Measurements from ENCODE around the gene TUT7.

GRCh38 chr9:86279839-86280238 is 74.4 kb downstream of the TUT7 start:
- no peak for TF ChIP-seq CTCF (IDR thresholded peaks at IDR 0.05; ENCODE audit: low read depth, low read length, poor library complexity, severe bottlenecking)
- TF ChIP-seq EZH2phosphoT487 (IDR thresholded peaks at IDR 0.05; ENCODE audit: borderline replicate concordance, low read length): no peak
